Choroid plexus epithelial cell (primary cell): ENCODE measurements around the gene CELF1.
A peak's percentile ranks its signal among the peaks of the same experiment; 100 is the strongest.

Experiments
- DNase-seq: peaks from one replicate; pipeline ENCODE4 v3.0.0-alpha.2; 2010; ENCODE audit warnings: low read depth
- H3K4me3 ChIP-seq: 2 replicates; pipeline ENCODE4 v1.5.1; 2011; ENCODE audit warnings: low read depth, mild to moderate bottlenecking, control low read depth, low read length, moderate library complexity
- CTCF ChIP-seq: conservative IDR thresholded peaks from 2 replicates; pipeline ENCODE4 v1.5.1; 2011; ENCODE audit warnings: low read depth, mild to moderate bottlenecking, control low read depth, inconsistent platforms, low read length, moderate library complexity

The CELF1 gene

GRCh38 chr11:47587723-47588326, 34.9 kb upstream of the CELF1 start:
- TF ChIP-seq CTCF, result no peak
- DNase-seq, result no peak
- no peak overlapping the region for H3K4me3 ChIP-seq

- DNase-seq, result no peak
- H3K4me3 ChIP-seq, result no peak overlapping the region
These were observed 34.2 kb upstream of the CELF1 start for GRCh38 chr11:47587039-47587716.

GRCh38 chr11:47586098-47586855, 33.3 kb upstream of the CELF1 start, which contains the start of gene FAM180B:
FAM180B (plus strand) TSS chr11:47586678; CDS start chr11:47586769, 91 bp downstream.
- no peak for DNase-seq
- H3K4me3 ChIP-seq, result no peak within 1 kb of the TSS
- TF ChIP-seq CTCF, result no peak

More at GRCh38 chr11:47587039-47587716, 34.2 kb upstream of the CELF1 start:
- TF ChIP-seq CTCF, result no peak

- no peak for TF ChIP-seq CTCF
- no peak overlapping the region for H3K4me3 ChIP-seq
- no peak for DNase-seq
These were observed 30.9 kb upstream of the CELF1 start for GRCh38 chr11:47583844-47584243.

- no peak for TF ChIP-seq CTCF
- DNase-seq, result peak; percentile 92
- peak within 1 kb of the TSS; percentile 96 for H3K4me3 ChIP-seq
These were observed 25.9 kb upstream of the CELF1 start, which contains the start of the genes KBTBD4 and NDUFS3 for GRCh38 chr11:47578524-47579494. KBTBD4 (minus strand) TSS chr11:47578970; CDS start chr11:47578951, 19 bp downstream. NDUFS3 (plus strand) TSS chr11:47579074; CDS start chr11:47579092, 18 bp downstream.

GRCh38 chr11:47577460-47578041, 24.6 kb upstream of the CELF1 start:
- no peak for TF ChIP-seq CTCF
- no peak for DNase-seq

More at GRCh38 chr11:47577460-47578041, 24.6 kb upstream of the CELF1 start:
- peak overlapping the region; percentile 96 for H3K4me3 ChIP-seq
